Measurements from ENCODE around the gene ST7L.

The ST7L gene

GRCh38 chr1:112589766-112590165 lies 29.2 kb downstream of the ST7L start:
- no peaks in the 10 kb centered on the region for H3K79me2 ChIP-seq (ENCODE audit: low read length)
- no peak overlapping the region for H3K4me3 ChIP-seq (ENCODE audit: low read length)
- no peak overlapping the region for H3K9ac ChIP-seq (ENCODE audit: low read length)
- no peaks in the 10 kb centered on the region for H4K20me1 ChIP-seq (ENCODE audit: insufficient read depth, low read length)
- no peaks in the 10 kb centered on the region for H3K9me3 ChIP-seq (replicated peaks; ENCODE audit: insufficient read depth, low read length)
- H3F3A ChIP-seq (ENCODE audit: insufficient read depth, low read length) = no peaks in the 10 kb centered on the region
- no peaks in the 10 kb centered on the region for H3K36me3 ChIP-seq (replicated peaks; ENCODE audit: insufficient read depth, low read length)
- H3K4me2 ChIP-seq (ENCODE audit: low read depth, low read length) = no peak overlapping the region
- H3K4me1 ChIP-seq (ENCODE audit: low read length) = no peaks in the 10 kb centered on the region
- H3K27me3 ChIP-seq (replicated peaks; ENCODE audit: insufficient read depth, low read length) = no peaks in the 10 kb centered on the region
- DNase-seq = no peak
- H3K27ac ChIP-seq (ENCODE audit: low read length) = no peak overlapping the region
- H3K9me2 ChIP-seq (replicated peaks; ENCODE audit: insufficient read depth, low read length) = no peaks in the 10 kb centered on the region
- H2AFZ ChIP-seq (ENCODE audit: low read length) = no peak overlapping the region
- TF ChIP-seq EZH2phosphoT487 (IDR thresholded peaks at IDR 0.05; ENCODE audit: low read length) (no peak), CTCF (IDR thresholded peaks at IDR 0.05; ENCODE audit: low read length) (no peak)

GRCh38 chr1:112583366-112583765 lies 35.6 kb downstream of the ST7L start:
- H4K20me1 ChIP-seq (ENCODE audit: insufficient read depth, low read length) = no peaks in the 10 kb centered on the region

GRCh38 chr1:112581586-112582192 lies 37.3 kb downstream of the ST7L start:
- Histone ChIP-seq H3F3A (ENCODE audit: insufficient read depth, low read length) (no peaks in the 10 kb centered on the region), H2AFZ (ENCODE audit: low read length) (no peak overlapping the region), H3K4me1 (ENCODE audit: low read length) (no peaks in the 10 kb centered on the region), H3K4me2 (ENCODE audit: low read depth, low read length) (no peak overlapping the region), H3K9ac (ENCODE audit: low read length) (no peak overlapping the region), H3K79me2 (ENCODE audit: low read length) (no peaks in the 10 kb centered on the region), H3K4me3 (ENCODE audit: low read length) (no peak overlapping the region), H3K36me3 (replicated peaks; ENCODE audit: insufficient read depth, low read length) (no peaks in the 10 kb centered on the region), H3K27ac (ENCODE audit: low read length) (no peak overlapping the region), H3K9me2 (replicated peaks; ENCODE audit: insufficient read depth, low read length) (no peaks in the 10 kb centered on the region), H4K20me1 (ENCODE audit: insufficient read depth, low read length) (no peaks in the 10 kb centered on the region), H3K27me3 (replicated peaks; ENCODE audit: insufficient read depth, low read length) (no peaks in the 10 kb centered on the region), H3K9me3 (replicated peaks; ENCODE audit: insufficient read depth, low read length) (no peaks in the 10 kb centered on the region)
- DNase-seq = no peak
- TF ChIP-seq CTCF (IDR thresholded peaks at IDR 0.05; ENCODE audit: low read length) (no peak), EZH2phosphoT487 (IDR thresholded peaks at IDR 0.05; ENCODE audit: low read length) (no peak), EZH2 (optimal IDR thresholded peaks at IDR 0.05; ENCODE audit: low read depth, low read length) (no peak)

More at GRCh38 chr1:112583366-112583765, 35.6 kb downstream of the ST7L start:
- H3K36me3 ChIP-seq (replicated peaks; ENCODE audit: insufficient read depth, low read length) = no peaks in the 10 kb centered on the region
- no peaks in the 10 kb centered on the region for H3F3A ChIP-seq (ENCODE audit: insufficient read depth, low read length)
- H3K9ac ChIP-seq (ENCODE audit: low read length) = no peak overlapping the region
- H3K4me2 ChIP-seq (ENCODE audit: low read depth, low read length) = no peak overlapping the region
- no peak overlapping the region for H2AFZ ChIP-seq (ENCODE audit: low read length)
- no peaks in the 10 kb centered on the region for H3K9me2 ChIP-seq (replicated peaks; ENCODE audit: insufficient read depth, low read length)
- H3K4me3 ChIP-seq (ENCODE audit: low read length) = no peak overlapping the region
- no peak for DNase-seq
- no peaks in the 10 kb centered on the region for H3K4me1 ChIP-seq (ENCODE audit: low read length)
- H3K9me3 ChIP-seq (replicated peaks; ENCODE audit: insufficient read depth, low read length) = no peaks in the 10 kb centered on the region
- TF ChIP-seq CTCF (IDR thresholded peaks at IDR 0.05; ENCODE audit: low read length) = no peak
- TF ChIP-seq EZH2phosphoT487 (IDR thresholded peaks at IDR 0.05; ENCODE audit: low read length) = no peak
- no peak for TF ChIP-seq EZH2 (optimal IDR thresholded peaks at IDR 0.05; ENCODE audit: low read depth, low read length)
- no peaks in the 10 kb centered on the region for H3K27me3 ChIP-seq (replicated peaks; ENCODE audit: insufficient read depth, low read length)
- no peak overlapping the region for H3K27ac ChIP-seq (ENCODE audit: low read length)
- H3K79me2 ChIP-seq (ENCODE audit: low read length) = no peaks in the 10 kb centered on the region
